Panc1 (cell line): ENCODE results near the gene TBX4. TPM values are rescaled to one million over a fixed set of nuclear protein-coding genes. Genes with fewer than 3 reads are reported as not detected.

ENCODE experiments used
- ATAC-seq: fragments of 200-7000 bp; cut with Tn5 transposase; 2 replicates; pipeline ENCODE4 v1.9.1; 2020; ENCODE audit warnings: mild to moderate bottlenecking, moderate library complexity
- BruUV-seq: library from RNA; stranded (reverse); fragments of 400-500 nt; replicated peaks from 2 replicates; lab custom pipeline; 2021; lab: Mats Ljungman, UMichigan
- CTCF ChIA-PET: fragments of 300-600 bp; sonication (Branson Sonifier 250); formaldehyde crosslinking; loops from one replicate; lab custom pipeline; 2022; ENCODE audit warnings: antibody characterized with exemption; lab: Charles Lee
- POLR2A ChIA-PET: fragments of 300-600 bp; sonication (Branson Sonifier 250); formaldehyde crosslinking; loops from one replicate; lab custom pipeline; 2022; ENCODE audit warnings: antibody characterized with exemption; lab: Charles Lee
- DNase-seq: peaks from one replicate; pipeline ENCODE4 v3.0.0-alpha.2; 2010; ENCODE audit warnings: low read depth, low spot score
- H3K27ac ChIP-seq: 2 replicates; pipeline ENCODE4 v1.5.1; 2011; ENCODE audit warnings: mild to moderate bottlenecking, low read length, inconsistent platforms
- H3K27me3 ChIP-seq: fragments of 200-500 bp; sonication (Bioruptor generic); 2 replicates; pipeline ENCODE4 v1.6.0; 2014; ENCODE audit warnings: low read length, inconsistent platforms; ENCODE audit not compliant: control insufficient read depth, insufficient read depth
- H3K36me3 ChIP-seq: fragments of 200-500 bp; sonication (Bioruptor generic); 2 replicates; pipeline ENCODE4 v1.5.1; 2014; ENCODE audit warnings: inconsistent platforms, mild to moderate bottlenecking, low read length, moderate library complexity; ENCODE audit not compliant: control insufficient read depth, insufficient read depth
- H3K4me1 ChIP-seq: 2 replicates; pipeline ENCODE4 v1.5.1; 2011; ENCODE audit warnings: inconsistent platforms, mild to moderate bottlenecking, low read length, moderate library complexity; ENCODE audit not compliant: control insufficient read depth, insufficient read depth
- H3K4me3 ChIP-seq, 2 experiments: 2 replicates each; pipeline ENCODE4 v1.5.1; 2011 to 2012; ENCODE audit warnings: low read depth in 2 of 2, low read length in 2 of 2, mild to moderate bottlenecking in 2 of 2, inconsistent platforms in 1 of 2, moderate library complexity in 1 of 2
- H3K9me3 ChIP-seq: fragments of 200-500 bp; sonication (Bioruptor generic); 2 replicates; pipeline ENCODE4 v1.5.1; 2014; ENCODE audit warnings: low read depth, mild to moderate bottlenecking, inconsistent platforms, low read length, moderate library complexity; ENCODE audit not compliant: control insufficient read depth, insufficient read depth
- CTCF ChIP-seq: fragments of 450-650 bp; IDR thresholded peaks from 2 replicates; pipeline ENCODE4 v1.5.1; 2017; ENCODE audit warnings: mild to moderate bottlenecking
- POLR2AphosphoS5 ChIP-seq: IDR thresholded peaks from 2 replicates; pipeline ENCODE4 v1.6.1; 2012; ENCODE audit warnings: mild to moderate bottlenecking, low read depth, low read length, moderate library complexity
- REST ChIP-seq, 2 experiments: IDR thresholded peaks; 2 replicates each; pipeline ENCODE4 v1.6.1; 2011 to 2012; ENCODE audit warnings: low read depth in 2 of 2, control low read depth in 1 of 2, low read length in 1 of 2, mild to moderate bottlenecking in 1 of 2, moderate library complexity in 1 of 2; ENCODE audit not compliant: insufficient read depth in 1 of 2
- SIN3A ChIP-seq: IDR thresholded peaks from 2 replicates; pipeline ENCODE4 v1.6.1; 2012; ENCODE audit warnings: low read depth, mild to moderate bottlenecking, low read length, moderate library complexity, borderline replicate concordance; ENCODE audit not compliant: insufficient read depth
- in situ Hi-C: cut with HindIII; loops from 2 replicates; pipeline ENCODE4 v1.10.0; 2016; ENCODE audit warnings: low sequenced_read_pairs, low pct_unique_long_range_greater_than_20kb
- intact Hi-C: fragments of 100-400 bp; cut with micrococcal nuclease; formaldehyde crosslinking; loops from one replicate; pipeline ENCODE4 v1.10.0; 2022; ENCODE audit not compliant: unreplicated experiment
- total RNA-seq: library from RNA; stranded (reverse); gene quantifications from one replicate; pipeline ENCODE4 v1.2.1, GENCODE V29; 2021; ENCODE audit not compliant: unreplicated experiment

The TBX4 gene
- total RNA-seq, 1 experiment from 2014 or later = not detected

GRCh38 chr17:61478790-61479492, 26.7 kb downstream of the TBX4 start:
- H3K36me3 ChIP-seq = no peaks in the 10 kb centered on the region
- ATAC-seq = peak; percentile 35; the same call in 1 of the 2 replicates

More at GRCh38 chr17:61478790-61479492, 26.7 kb downstream of the TBX4 start:
- H3K27ac ChIP-seq = no peak overlapping the region
- BruUV-seq = no TSS peak
- DNase-seq = no peak
- intact Hi-C loops (no loop called here), in situ Hi-C loops (no loop called here)
- ChIA-PET POLR2A (interaction anchor here (0.6 kb wide), 1 partner anchor 507 kb away, joined by 3 read pairs; no protein-coding TSS in a partner anchor), CTCF (no interaction called here)
- H3K27me3 ChIP-seq = no peaks in the 10 kb centered on the region
- no peaks in the 10 kb centered on the region for H3K4me1 ChIP-seq
- no peaks in the 10 kb centered on the region for H3K9me3 ChIP-seq
- TF ChIP-seq SIN3A (no peak), CTCF (no peak), POLR2AphosphoS5 (no peak), REST (IDR thresholded peaks at IDR 0.05; ENCODE audit: insufficient read depth in 1 of 2, low read depth in 2 of 2, low read length in 1 of 2) (no peak)
- no peak overlapping the region for H3K4me3 ChIP-seq
